Erythroblast (primary cell): ENCODE measurements around the gene NPM1.

ENCODE experiments used
- GATA1 ChIP-seq: IDR thresholded peaks from 2 replicates; pipeline ENCODE4 v1.6.1; 2011; ENCODE audit warnings: low read depth, mild to moderate bottlenecking, control low read depth, low read length, moderate library complexity
- POLR2A ChIP-seq: IDR thresholded peaks from 2 replicates; pipeline ENCODE4 v1.6.1; 2011; ENCODE audit warnings: mild to moderate bottlenecking, low read length

GRCh38 chr5:171392585-171393159, 5.0 kb downstream of the NPM1 start:
- no peak for TF ChIP-seq POLR2A
- TF ChIP-seq GATA1, result no peak
